Duodenal mucosa (tissue), 2 donors: ENCODE data around the gene CREB3L4.
A peak's percentile ranks its signal among the peaks of the same experiment; 100 is the strongest.

Experiments used
- H3K27ac ChIP-seq: one replicate; pipeline ENCODE4 v1.7.0; 2013; ENCODE audit warnings: low read depth, low read length
- H3K27me3 ChIP-seq, 2 donors: one replicate each; pipeline ENCODE4 v1.7.0; 2013; ENCODE audit warnings: low read length in 2 of 2, control low read depth in 1 of 2; ENCODE audit not compliant: insufficient read depth in 2 of 2, control insufficient read depth in 1 of 2
- H3K36me3 ChIP-seq, 2 donors: one replicate each; pipeline ENCODE4 v1.7.0; 2013; ENCODE audit warnings: low read length in 2 of 2, control low read depth in 1 of 2; ENCODE audit not compliant: insufficient read depth in 2 of 2, control insufficient read depth in 1 of 2
- H3K4me1 ChIP-seq, 2 donors: one replicate each; pipeline ENCODE4 v1.7.0; 2013; ENCODE audit warnings: low read length in 2 of 2, control low read depth in 1 of 2; ENCODE audit not compliant: insufficient read depth in 2 of 2, control insufficient read depth in 1 of 2
- H3K4me3 ChIP-seq, 2 donors: one replicate each; pipeline ENCODE4 v1.7.0; 2013; ENCODE audit warnings: low read length in 2 of 2, low read depth in 1 of 2
- H3K9ac ChIP-seq, 2 donors: one replicate each; pipeline ENCODE4 v1.7.0; 2013; ENCODE audit warnings: low read length in 2 of 2, low read depth in 1 of 2
- H3K9me3 ChIP-seq, 2 donors: one replicate each; pipeline ENCODE4 v1.7.0; 2013; ENCODE audit warnings: low read length in 2 of 2, control low read depth in 1 of 2; ENCODE audit not compliant: control insufficient read depth in 1 of 2

CREB3L4 gene

DNA sequence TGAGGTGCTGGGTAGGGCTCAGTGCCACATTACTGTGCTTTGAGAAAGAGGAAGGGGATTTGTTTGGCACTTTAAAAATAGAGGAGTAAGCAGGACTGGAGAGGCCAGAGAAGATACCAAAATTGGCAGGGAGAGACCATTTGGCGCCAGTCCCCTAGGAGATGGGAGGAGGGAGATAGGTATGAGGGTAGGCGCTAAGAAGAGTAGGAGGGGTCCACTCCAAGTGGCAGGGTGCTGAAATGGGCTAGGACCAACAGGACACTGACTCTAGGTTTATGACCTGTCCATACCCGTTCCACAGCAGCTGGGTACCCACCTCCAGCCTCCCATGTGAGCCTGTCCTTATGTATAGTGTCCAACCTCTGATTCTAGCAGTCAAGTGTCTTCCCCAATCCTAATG is 8.2 kb upstream of the CREB3L4 start:
- Histone ChIP-seq H3K4me1 (peaks cover 50 to 54% of the 10 kb centered on the region in 2 donors), H3K4me3 (no peak overlapping the region), H3K36me3 (peaks cover 5 to 17% of the 10 kb centered on the region in 2 donors), H3K27ac (no peak overlapping the region), H3K9ac (no peak overlapping the region), H3K27me3 (no peaks in the 10 kb centered on the region), H3K9me3 (no peaks in the 10 kb centered on the region)

DNA sequence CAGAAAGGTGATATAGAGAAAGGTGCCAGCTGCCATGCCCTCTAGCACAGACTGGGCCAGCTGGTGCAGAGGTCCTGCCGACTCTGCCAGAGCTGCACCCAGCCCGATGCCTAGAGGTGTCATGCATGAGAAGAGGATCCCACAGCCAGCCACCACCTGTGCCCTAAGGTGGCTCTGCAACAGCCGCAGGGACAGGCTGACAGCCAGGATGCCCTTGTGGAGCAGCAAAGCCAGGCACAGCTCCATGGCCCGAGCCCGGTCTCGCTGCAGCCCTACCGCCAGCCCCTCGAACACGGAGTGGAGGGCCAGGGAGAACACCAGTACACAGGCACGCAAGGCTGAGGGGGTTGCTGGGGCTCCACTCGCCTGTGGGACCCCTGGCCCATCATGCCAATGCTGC is 7.5 kb upstream of the CREB3L4 start:
- peaks cover 0 to 11% of the 10 kb centered on the region in 2 donors for H3K36me3 ChIP-seq
- H3K4me3 ChIP-seq: no peak overlapping the region
- H3K4me1 ChIP-seq: peaks cover 50 to 54% of the 10 kb centered on the region in 2 donors
- no peak overlapping the region for H3K9ac ChIP-seq
- no peaks in the 10 kb centered on the region for H3K9me3 ChIP-seq
- no peak overlapping the region for H3K27ac ChIP-seq
- no peaks in the 10 kb centered on the region for H3K27me3 ChIP-seq

DNA sequence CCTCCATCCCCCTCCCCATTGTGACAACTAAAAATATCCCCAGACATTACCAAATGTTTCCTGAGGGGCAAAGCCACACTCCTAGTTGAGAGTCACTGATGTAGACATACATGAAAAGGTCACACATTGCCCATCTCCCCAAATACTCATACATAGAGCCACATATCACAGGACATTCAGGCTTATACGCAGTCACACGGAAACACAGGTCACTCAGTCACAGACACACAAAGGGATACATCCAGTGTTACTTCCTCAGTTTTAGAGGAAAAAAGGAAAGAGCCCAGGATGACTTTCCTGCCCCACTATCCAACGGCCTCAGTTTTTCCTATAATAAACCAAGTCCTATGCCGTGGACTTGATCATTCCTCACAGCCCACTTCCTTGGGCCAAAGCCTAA is 6.3 kb upstream of the CREB3L4 start:
- no peak overlapping the region for H3K27ac ChIP-seq
- peaks cover 50 to 53% of the 10 kb centered on the region in 2 donors for H3K4me1 ChIP-seq
- no peak overlapping the region for H3K9ac ChIP-seq
- peak overlapping the region in 1 of 2 donors; percentile 77 for H3K4me3 ChIP-seq
- H3K27me3 ChIP-seq: no peaks in the 10 kb centered on the region
- peaks cover 0 to 11% of the 10 kb centered on the region in 2 donors for H3K36me3 ChIP-seq
- no peaks in the 10 kb centered on the region for H3K9me3 ChIP-seq

DNA sequence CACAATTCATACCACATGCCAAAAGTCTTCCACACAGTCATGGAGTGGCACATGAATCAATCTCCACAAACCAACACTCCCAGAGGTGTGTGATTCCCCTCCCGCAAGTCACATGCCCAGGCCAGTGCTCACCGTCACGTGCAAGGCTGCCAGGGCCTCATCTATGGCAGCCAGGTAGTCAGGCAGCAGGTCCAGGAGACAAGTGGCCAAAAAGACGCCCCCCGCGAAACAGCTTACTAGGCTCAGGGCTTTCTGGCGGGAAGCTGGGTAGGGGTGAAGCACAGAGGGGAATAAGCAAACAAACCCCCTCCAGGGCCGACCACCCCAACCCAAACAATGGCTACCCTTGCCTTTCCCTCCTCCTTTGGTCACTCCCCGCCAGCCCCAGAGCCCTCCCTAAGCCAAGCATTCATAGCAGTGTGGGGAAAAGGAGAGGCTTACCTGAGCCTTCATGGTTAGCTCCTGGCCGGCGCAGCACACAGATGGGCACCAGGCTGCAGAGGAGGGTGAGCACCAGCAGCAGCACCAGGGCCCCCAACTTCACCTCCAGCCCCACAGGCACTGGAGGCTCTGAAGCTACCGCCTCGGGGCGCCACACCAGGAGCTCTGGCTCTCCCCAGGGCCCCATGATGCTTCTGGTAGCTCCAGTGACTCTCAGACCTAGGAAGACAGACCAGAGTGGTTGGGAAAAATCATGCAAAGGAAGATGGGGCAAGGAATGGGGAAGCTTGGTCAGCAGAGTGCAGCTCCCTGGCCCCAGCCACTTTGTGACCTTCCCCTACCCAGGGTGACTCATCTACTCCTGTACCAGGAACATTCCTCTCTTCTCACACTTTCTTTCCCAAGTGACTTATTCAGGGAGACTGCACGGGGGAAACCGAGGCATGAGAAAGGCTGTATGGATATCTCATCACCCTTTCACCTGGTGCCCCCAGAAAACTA is 5.3 kb upstream of the CREB3L4 start:
- H3K9me3 ChIP-seq: no peaks in the 10 kb centered on the region
- peak overlapping the region; percentile 77 to 95 for H3K4me3 ChIP-seq
- H3K27me3 ChIP-seq: no peaks in the 10 kb centered on the region
- peaks cover 46 to 50% of the 10 kb centered on the region in 2 donors for H3K4me1 ChIP-seq
- peak overlapping the region; percentile 94 to 99 for H3K9ac ChIP-seq
- peaks cover 0 to 11% of the 10 kb centered on the region in 2 donors for H3K36me3 ChIP-seq
- peak overlapping the region; percentile 83 for H3K27ac ChIP-seq

DNA sequence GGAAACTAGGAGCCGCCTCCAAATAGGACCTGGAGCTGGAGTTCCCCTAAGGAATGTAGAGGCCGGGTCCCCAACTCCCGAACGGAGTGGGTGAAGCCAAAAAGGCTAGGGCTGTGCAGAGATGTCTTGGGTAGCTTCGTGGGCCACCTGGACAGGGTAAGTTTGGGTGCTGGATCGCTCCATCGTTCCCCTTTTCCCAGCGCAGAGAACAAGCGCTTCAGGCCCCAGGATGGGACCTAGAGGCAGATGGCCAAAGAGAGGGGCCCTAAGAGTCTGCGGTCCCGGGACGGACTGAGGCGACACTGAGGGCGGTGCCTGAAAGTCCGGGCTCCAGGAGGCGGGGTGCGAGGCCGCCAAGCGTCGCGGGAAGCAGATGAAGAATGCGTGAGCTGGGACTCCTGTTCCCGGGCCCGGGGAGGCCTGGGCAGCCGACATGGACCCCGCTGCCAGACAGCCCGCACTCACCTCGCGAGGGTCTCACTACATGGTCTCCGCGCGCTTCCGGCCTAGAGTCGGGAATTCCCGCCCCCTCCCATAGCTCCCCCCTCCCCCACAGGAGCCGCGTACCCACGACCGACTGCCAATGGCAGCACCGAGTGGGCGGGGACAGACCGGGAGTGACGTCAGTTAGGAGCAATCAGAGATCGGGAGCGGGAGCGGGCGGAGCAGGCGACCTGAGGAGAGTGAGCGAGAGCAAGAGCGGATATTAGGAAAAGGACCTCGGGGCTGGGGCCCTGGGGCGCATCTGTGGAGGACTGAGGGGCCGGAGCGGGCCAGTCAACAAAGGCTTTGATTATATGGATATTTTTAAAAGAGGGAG is 4.5 kb upstream of the CREB3L4 start, which contains the start of gene SLC39A1:
TSS of gene SLC39A1 (minus strand) at position 508 of the 820 bp plus-strand sequence. CDS start 822 bp downstream, outside the sequence.
- Histone ChIP-seq H3K4me1 (peaks cover 46 to 49% of the 10 kb centered on the region in 2 donors), H3K27ac (peak within 1 kb of the TSS; percentile 83), H3K9ac (peak within 1 kb of the TSS; percentile 94 to 99), H3K4me3 (peak within 1 kb of the TSS; percentile 77 to 95), H3K9me3 (no peaks in the 10 kb centered on the region), H3K27me3 (no peaks in the 10 kb centered on the region), H3K36me3 (peaks cover 0 to 11% of the 10 kb centered on the region in 2 donors)

DNA sequence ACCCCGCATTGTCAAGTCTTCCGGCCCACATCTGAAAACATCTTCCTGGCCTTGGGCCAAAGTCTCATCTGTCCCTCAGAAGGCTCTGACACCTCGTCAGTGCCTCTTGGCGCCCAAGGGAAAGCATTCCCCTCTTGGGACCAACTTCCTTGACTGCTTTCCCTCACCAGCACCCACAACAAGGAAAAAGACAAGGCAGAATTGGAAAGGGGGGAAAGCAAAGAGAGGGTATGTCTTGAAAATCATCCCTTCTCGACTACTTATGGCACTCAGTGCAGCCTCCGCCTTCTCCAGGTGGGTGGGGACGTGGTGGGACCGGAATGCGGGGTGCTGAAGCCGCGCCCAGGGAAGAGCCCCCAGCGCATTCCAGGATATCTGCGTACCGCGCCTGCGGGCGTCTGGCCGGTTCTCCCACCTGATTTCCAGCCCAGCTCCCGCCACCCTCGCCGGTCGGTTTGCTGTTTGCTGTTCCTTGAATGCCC is 3.8 kb upstream of the CREB3L4 start:
- H3K4me1 ChIP-seq: peaks cover 49 to 53% of the 10 kb centered on the region in 2 donors

DNA sequence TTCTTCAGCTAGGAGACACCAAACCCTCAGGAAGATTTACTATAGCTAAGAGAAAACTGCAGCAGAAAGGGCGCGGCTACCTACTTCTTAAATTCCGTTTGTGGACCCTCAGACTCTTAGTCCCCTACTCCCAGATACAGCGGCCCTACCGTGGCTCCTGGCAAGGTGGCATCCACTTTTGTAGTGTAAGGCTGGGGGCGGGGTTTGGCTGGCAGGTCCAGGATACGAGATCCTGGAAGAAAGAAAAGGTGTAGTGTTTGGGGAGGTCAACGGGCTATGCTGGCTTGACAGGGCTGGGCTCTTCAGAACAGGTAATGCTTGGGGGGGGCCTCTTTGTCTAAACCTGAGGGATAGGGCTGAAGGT is 280 bp downstream of the CREB3L4 start:
- peak overlapping the region; percentile 77 to 91 for H3K4me3 ChIP-seq
- H3K4me1 ChIP-seq: peaks cover 29 to 34% of the 10 kb centered on the region in 2 donors
- peak overlapping the region; percentile 61 for H3K27ac ChIP-seq
- H3K27me3 ChIP-seq: no peaks in the 10 kb centered on the region
- peak overlapping the region; percentile 83 to 84 for H3K9ac ChIP-seq
- no peaks in the 10 kb centered on the region for H3K9me3 ChIP-seq
- peaks cover 0 to 8% of the 10 kb centered on the region in 2 donors for H3K36me3 ChIP-seq

More for the DNA sequence above, 3.8 kb upstream of the CREB3L4 start:
- H3K4me3 ChIP-seq: peak overlapping the region; percentile 77 to 95
- H3K27ac ChIP-seq: peak overlapping the region; percentile 83
- H3K27me3 ChIP-seq: no peaks in the 10 kb centered on the region
- H3K9ac ChIP-seq: peak overlapping the region; percentile 71 to 94
- no peaks in the 10 kb centered on the region for H3K9me3 ChIP-seq
- H3K36me3 ChIP-seq: peaks cover 0 to 11% of the 10 kb centered on the region in 2 donors

DNA sequence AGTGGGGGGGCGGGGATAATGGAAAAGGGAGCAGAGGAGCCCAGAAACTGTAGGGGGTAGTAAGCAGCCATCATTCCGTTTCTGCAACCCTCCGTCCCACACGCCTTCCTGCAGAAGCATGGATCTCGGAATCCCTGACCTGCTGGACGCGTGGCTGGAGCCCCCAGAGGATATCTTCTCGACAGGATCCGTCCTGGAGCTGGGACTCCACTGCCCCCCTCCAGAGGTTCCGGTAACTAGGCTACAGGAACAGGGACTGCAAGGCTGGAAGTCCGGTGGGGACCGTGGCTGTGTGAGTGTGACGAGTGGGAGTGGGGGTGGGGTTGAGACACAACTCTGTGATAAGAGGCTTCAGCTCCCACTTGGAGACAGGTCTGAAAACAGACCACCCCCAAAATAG is 706 bp downstream of the CREB3L4 start:
- Histone ChIP-seq H3K4me3 (peak overlapping the region; percentile 77 to 91), H3K27ac (no peak overlapping the region), H3K9me3 (no peaks in the 10 kb centered on the region), H3K27me3 (no peaks in the 10 kb centered on the region), H3K9ac (peak overlapping the region; percentile 83 to 84), H3K36me3 (peaks cover 2 to 12% of the 10 kb centered on the region in 2 donors), H3K4me1 (peaks cover 28 to 31% of the 10 kb centered on the region in 2 donors)

DNA sequence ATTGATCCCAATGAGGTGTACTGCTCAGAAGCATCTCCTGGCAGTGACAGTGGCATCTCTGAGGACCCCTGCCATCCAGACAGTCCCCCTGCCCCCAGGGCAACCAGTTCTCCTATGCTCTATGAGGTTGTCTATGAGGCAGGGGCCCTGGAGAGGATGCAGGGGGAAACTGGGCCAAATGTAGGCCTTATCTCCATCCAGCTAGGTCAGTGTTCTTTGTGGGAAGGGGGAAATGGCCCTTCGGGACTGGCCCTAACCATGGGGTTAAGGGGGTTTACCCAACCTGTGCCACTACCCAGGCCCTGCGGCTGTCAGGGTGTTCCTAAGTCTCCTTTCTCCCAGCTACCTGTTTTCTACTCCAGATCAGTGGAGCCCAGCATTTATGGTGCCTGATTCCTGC is 1.3 kb downstream of the CREB3L4 start:
- peak overlapping the region in 1 of 2 donors; percentile 83 for H3K9ac ChIP-seq
- H3K36me3 ChIP-seq: peaks cover 8 to 18% of the 10 kb centered on the region in 2 donors
- no peaks in the 10 kb centered on the region for H3K9me3 ChIP-seq
- no peak overlapping the region for H3K27ac ChIP-seq
- H3K4me1 ChIP-seq: peaks cover 28 to 29% of the 10 kb centered on the region in 2 donors
- H3K27me3 ChIP-seq: no peaks in the 10 kb centered on the region
- H3K4me3 ChIP-seq: peak overlapping the region; percentile 77 to 91
